ENCODE measurements around the gene VPS9D1.

The VPS9D1 gene

GRCh38 chr16:89733322-89733721 is 12.6 kb upstream of the VPS9D1 start:
- peaks cover 85% of the 10 kb centered on the region for H3K36me3 ChIP-seq (ENCODE audit: control insufficient read depth, insufficient read depth, low read length)
- no peaks in the 10 kb centered on the region for H3K9me3 ChIP-seq (ENCODE audit: control insufficient read depth, low read length)
- H3K4me3 ChIP-seq (ENCODE audit: insufficient read depth, low read depth, low read length, poor library complexity, severe bottlenecking): no peak overlapping the region
- peaks cover 52% of the 10 kb centered on the region for H3K4me1 ChIP-seq (ENCODE audit: control insufficient read depth, insufficient read depth, low read length, poor library complexity, severe bottlenecking)
- no peak for DNase-seq
- no peaks in the 10 kb centered on the region for H3K27me3 ChIP-seq (replicated peaks; ENCODE audit: control insufficient read depth, insufficient read depth, low read length, poor library complexity, severe bottlenecking)
- H3K27ac ChIP-seq (ENCODE audit: insufficient read depth, low read length, poor library complexity, severe bottlenecking): no peak overlapping the region

GRCh38 chr16:89732918-89733242 is 12.2 kb upstream of the VPS9D1 start:
- no peak overlapping the region for H3K4me3 ChIP-seq (ENCODE audit: insufficient read depth, low read depth, low read length, poor library complexity, severe bottlenecking)
- no peaks in the 10 kb centered on the region for H3K27me3 ChIP-seq (replicated peaks; ENCODE audit: control insufficient read depth, insufficient read depth, low read length, poor library complexity, severe bottlenecking)
- H3K27ac ChIP-seq (ENCODE audit: insufficient read depth, low read length, poor library complexity, severe bottlenecking): no peak overlapping the region
- DNase-seq: no peak
- H3K9me3 ChIP-seq (ENCODE audit: control insufficient read depth, low read length): no peaks in the 10 kb centered on the region
- H3K36me3 ChIP-seq (ENCODE audit: control insufficient read depth, insufficient read depth, low read length): peaks cover 85% of the 10 kb centered on the region
- H3K4me1 ChIP-seq (ENCODE audit: control insufficient read depth, insufficient read depth, low read length, poor library complexity, severe bottlenecking): peaks cover 48% of the 10 kb centered on the region

GRCh38 chr16:89732142-89732917 is 11.6 kb upstream of the VPS9D1 start:
- H3K36me3 ChIP-seq (ENCODE audit: control insufficient read depth, insufficient read depth, low read length): peaks cover 85% of the 10 kb centered on the region

GRCh38 chr16:89730610-89731234 is 10.0 kb upstream of the VPS9D1 start:
- peaks cover 89% of the 10 kb centered on the region for H3K36me3 ChIP-seq (ENCODE audit: control insufficient read depth, insufficient read depth, low read length)

More at GRCh38 chr16:89732142-89732917, 11.6 kb upstream of the VPS9D1 start:
- DNase-seq: no peak
- Histone ChIP-seq H3K4me3 (ENCODE audit: insufficient read depth, low read depth, low read length, poor library complexity, severe bottlenecking) (no peak overlapping the region), H3K9me3 (ENCODE audit: control insufficient read depth, low read length) (no peaks in the 10 kb centered on the region), H3K27ac (ENCODE audit: insufficient read depth, low read length, poor library complexity, severe bottlenecking) (peak overlapping the region; percentile 13), H3K4me1 (ENCODE audit: control insufficient read depth, insufficient read depth, low read length, poor library complexity, severe bottlenecking) (peaks cover 47% of the 10 kb centered on the region), H3K27me3 (replicated peaks; ENCODE audit: control insufficient read depth, insufficient read depth, low read length, poor library complexity, severe bottlenecking) (no peaks in the 10 kb centered on the region)

GRCh38 chr16:89729863-89730593 is 9.3 kb upstream of the VPS9D1 start:
- no peak for DNase-seq
- H3K36me3 ChIP-seq (ENCODE audit: control insufficient read depth, insufficient read depth, low read length): peaks cover 82% of the 10 kb centered on the region
- H3K27me3 ChIP-seq (replicated peaks; ENCODE audit: control insufficient read depth, insufficient read depth, low read length, poor library complexity, severe bottlenecking): no peaks in the 10 kb centered on the region
- no peaks in the 10 kb centered on the region for H3K9me3 ChIP-seq (ENCODE audit: control insufficient read depth, low read length)
- H3K27ac ChIP-seq (ENCODE audit: insufficient read depth, low read length, poor library complexity, severe bottlenecking): no peak overlapping the region
- no peak overlapping the region for H3K4me3 ChIP-seq (ENCODE audit: insufficient read depth, low read depth, low read length, poor library complexity, severe bottlenecking)
- H3K4me1 ChIP-seq (ENCODE audit: control insufficient read depth, insufficient read depth, low read length, poor library complexity, severe bottlenecking): peaks cover 47% of the 10 kb centered on the region

More at GRCh38 chr16:89730610-89731234, 10.0 kb upstream of the VPS9D1 start:
- peaks cover 45% of the 10 kb centered on the region for H3K4me1 ChIP-seq (ENCODE audit: control insufficient read depth, insufficient read depth, low read length, poor library complexity, severe bottlenecking)
- DNase-seq: no peak
- no peaks in the 10 kb centered on the region for H3K9me3 ChIP-seq (ENCODE audit: control insufficient read depth, low read length)
- H3K4me3 ChIP-seq (ENCODE audit: insufficient read depth, low read depth, low read length, poor library complexity, severe bottlenecking): no peak overlapping the region
- H3K27ac ChIP-seq (ENCODE audit: insufficient read depth, low read length, poor library complexity, severe bottlenecking): no peak overlapping the region
- H3K27me3 ChIP-seq (replicated peaks; ENCODE audit: control insufficient read depth, insufficient read depth, low read length, poor library complexity, severe bottlenecking): no peaks in the 10 kb centered on the region

- Histone ChIP-seq H3K4me1 (ENCODE audit: control insufficient read depth, insufficient read depth, low read length, poor library complexity, severe bottlenecking) (peaks cover 54% of the 10 kb centered on the region), H3K36me3 (ENCODE audit: control insufficient read depth, insufficient read depth, low read length) (peaks cover 83% of the 10 kb centered on the region), H3K9me3 (ENCODE audit: control insufficient read depth, low read length) (no peaks in the 10 kb centered on the region), H3K27ac (ENCODE audit: insufficient read depth, low read length, poor library complexity, severe bottlenecking) (no peak overlapping the region), H3K27me3 (replicated peaks; ENCODE audit: control insufficient read depth, insufficient read depth, low read length, poor library complexity, severe bottlenecking) (no peaks in the 10 kb centered on the region), H3K4me3 (ENCODE audit: insufficient read depth, low read depth, low read length, poor library complexity, severe bottlenecking) (no peak overlapping the region)
- DNase-seq: no peak
Measured at GRCh38 chr16:89729293-89729692, 8.6 kb upstream of the VPS9D1 start.

- Histone ChIP-seq H3K27ac (ENCODE audit: insufficient read depth, low read length, poor library complexity, severe bottlenecking) (peak overlapping the region; percentile 16), H3K9me3 (ENCODE audit: control insufficient read depth, low read length) (no peaks in the 10 kb centered on the region), H3K36me3 (ENCODE audit: control insufficient read depth, insufficient read depth, low read length) (peaks cover 76% of the 10 kb centered on the region), H3K27me3 (replicated peaks; ENCODE audit: control insufficient read depth, insufficient read depth, low read length, poor library complexity, severe bottlenecking) (no peaks in the 10 kb centered on the region), H3K4me3 (ENCODE audit: insufficient read depth, low read depth, low read length, poor library complexity, severe bottlenecking) (no peak overlapping the region), H3K4me1 (ENCODE audit: control insufficient read depth, insufficient read depth, low read length, poor library complexity, severe bottlenecking) (peaks cover 66% of the 10 kb centered on the region)
- no peak for DNase-seq
Measured at GRCh38 chr16:89727406-89728120, 6.9 kb upstream of the VPS9D1 start.

- no peaks in the 10 kb centered on the region for H3K27me3 ChIP-seq (replicated peaks; ENCODE audit: control insufficient read depth, insufficient read depth, low read length, poor library complexity, severe bottlenecking)
- peak; percentile 76 to 83 (median 79) for DNase-seq
- peaks cover 55% of the 10 kb centered on the region for H3K4me1 ChIP-seq (ENCODE audit: control insufficient read depth, insufficient read depth, low read length, poor library complexity, severe bottlenecking)
- H3K4me3 ChIP-seq (ENCODE audit: insufficient read depth, low read depth, low read length, poor library complexity, severe bottlenecking): peak overlapping the region; percentile 78
- no peaks in the 10 kb centered on the region for H3K9me3 ChIP-seq (ENCODE audit: control insufficient read depth, low read length)
- peak overlapping the region; percentile 96 for H3K27ac ChIP-seq (ENCODE audit: insufficient read depth, low read length, poor library complexity, severe bottlenecking)
- peaks cover 38% of the 10 kb centered on the region for H3K36me3 ChIP-seq (ENCODE audit: control insufficient read depth, insufficient read depth, low read length)
Measured at GRCh38 chr16:89723279-89724250, 2.9 kb upstream of the VPS9D1 start.

Measured in effector memory CD4-positive, alpha-beta T cell (primary cell).